Activated T-helper 1 cell treated with anti-CD3 and anti-CD28 coated beads, Interleukin-12 subunit alpha, Interleukin-12 subunit beta, Interleukin-2, Interleukin-4 antibody, amounts not matched to agents 30 ng/mL and 10 ng/mL and 1 ng/mL, durations not matched to agents 14 hours and 24 hours and 36 hours (primary cell): ENCODE data around the gene CYB5D1. TPM values are rescaled to one million over a fixed set of nuclear protein-coding genes. Genes with fewer than 3 reads are reported as not detected.

Experiments
- DNase-seq: peaks from one replicate; pipeline ENCODE4 v3.0.0; 2021; ENCODE audit warnings: low spot score
- H3K27ac Mint-ChIP-seq: one replicate; pipeline ENCODE4 v1.8.0; 2021; ENCODE audit warnings: mild to moderate bottlenecking, mixed read lengths
- H3K27me3 Mint-ChIP-seq: one replicate; pipeline ENCODE4 v1.8.0; 2022; ENCODE audit warnings: mild to moderate bottlenecking, moderate library complexity, mixed read lengths; ENCODE audit not compliant: insufficient read depth
- H3K36me3 Mint-ChIP-seq: one replicate; pipeline ENCODE4 v1.8.0; 2021; ENCODE audit warnings: low read depth, mixed read lengths
- H3K4me1 Mint-ChIP-seq: one replicate; pipeline ENCODE4 v1.8.0; 2021; ENCODE audit warnings: low read depth, mixed read lengths
- H3K4me3 Mint-ChIP-seq: one replicate; pipeline ENCODE4 v1.8.0; 2021; ENCODE audit warnings: mild to moderate bottlenecking, moderate library complexity, mixed read lengths
- H3K9me3 Mint-ChIP-seq: one replicate; pipeline ENCODE4 v1.8.0; 2021; ENCODE audit warnings: mixed read lengths
- intact Hi-C: fragments of 100-400 bp; cut with micrococcal nuclease; formaldehyde crosslinking; loops from one replicate; pipeline ENCODE4 v1.15.1; 2024
- total RNA-seq: library from RNA; stranded (reverse); gene quantifications from 2 replicates; pipeline ENCODE4 v1.2.3, GENCODE V29; 2022

CYB5D1 gene
- total RNA-seq, 1 donor from 2014 or later, result 11.8 TPM

DNA sequence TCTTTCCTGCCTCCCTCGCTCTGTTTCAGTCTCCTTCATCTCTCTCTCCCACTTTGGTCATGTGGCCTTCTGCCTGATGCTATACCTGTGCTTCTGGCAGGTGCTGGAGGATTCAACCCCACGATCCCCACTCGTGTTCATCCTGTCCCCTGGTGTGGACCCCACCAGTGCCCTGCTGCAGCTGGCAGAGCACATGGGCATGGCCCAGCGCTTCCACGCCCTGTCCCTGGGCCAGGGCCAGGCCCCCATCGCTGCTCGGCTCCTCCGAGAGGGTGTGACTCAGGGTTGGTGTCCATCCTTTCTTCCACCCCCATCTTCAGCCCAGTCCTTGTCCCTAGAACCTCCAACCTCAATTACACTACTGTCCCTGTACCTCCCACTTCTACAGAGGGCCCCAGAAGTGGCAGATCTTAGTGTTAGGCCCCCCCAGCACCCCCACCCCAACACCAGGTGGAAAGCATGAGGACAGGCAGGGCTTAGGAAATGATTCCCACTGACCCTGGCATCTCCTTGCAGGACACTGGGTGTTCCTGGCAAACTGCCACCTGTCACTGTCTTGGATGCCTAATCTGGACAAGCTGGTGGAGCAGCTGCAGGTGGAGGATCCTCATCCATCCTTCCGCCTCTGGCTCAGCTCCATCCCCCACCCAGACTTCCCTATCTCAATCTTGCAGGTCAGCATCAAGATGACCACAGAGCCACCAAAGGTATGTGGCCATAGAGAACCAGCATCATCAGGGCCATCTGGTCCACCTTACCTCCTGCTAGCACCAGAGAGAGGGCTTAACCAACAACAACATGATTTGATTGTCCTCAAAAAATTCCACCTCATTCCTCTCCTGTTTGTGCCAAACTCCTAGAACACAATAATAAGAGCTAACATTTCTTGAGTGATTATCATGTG is 33.5 kb upstream of the CYB5D1 start:
- Mint-ChIP-seq H3K36me3 (no peaks in the 10 kb centered on the region), H3K9me3 (no peaks in the 10 kb centered on the region), H3K27ac (no peak overlapping the region), H3K27me3 (peaks cover 22% of the 10 kb centered on the region), H3K4me3 (no peak overlapping the region), H3K4me1 (peaks cover 8% of the 10 kb centered on the region)
- no peak for DNase-seq
- intact Hi-C loops, result no loop called here

- H3K36me3 Mint-ChIP-seq, result no peaks in the 10 kb centered on the region
- H3K4me3 Mint-ChIP-seq, result no peak overlapping the region
- intact Hi-C loops, result no loop called here
- H3K4me1 Mint-ChIP-seq, result peaks cover 8% of the 10 kb centered on the region
- H3K27ac Mint-ChIP-seq, result no peak overlapping the region
- no peak for DNase-seq
- H3K9me3 Mint-ChIP-seq, result no peaks in the 10 kb centered on the region
- H3K27me3 Mint-ChIP-seq, result peaks cover 28% of the 10 kb centered on the region
Measured at GRCh38 chr17:7825206-7825990, 32.4 kb upstream of the CYB5D1 start.

DNA sequence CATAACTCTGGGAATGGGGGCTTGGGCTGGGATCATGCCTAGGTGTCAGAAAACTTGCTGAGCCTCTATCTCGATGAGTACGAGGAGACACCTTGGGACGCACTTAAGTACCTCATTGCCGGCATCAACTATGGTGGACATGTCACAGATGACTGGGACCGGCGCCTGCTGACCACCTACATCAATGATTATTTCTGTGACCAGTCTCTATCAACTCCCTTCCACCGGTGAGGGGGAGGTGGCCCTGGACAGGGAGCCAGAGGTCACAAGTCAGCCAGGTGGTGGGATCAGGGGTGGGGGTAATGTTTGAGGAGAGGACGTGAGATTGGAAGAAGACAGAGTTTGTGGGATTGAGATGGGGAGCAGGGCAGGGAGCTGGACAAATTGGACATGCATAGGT is 27.2 kb upstream of the CYB5D1 start:
- H3K4me3 Mint-ChIP-seq, result no peak overlapping the region
- H3K36me3 Mint-ChIP-seq, result no peaks in the 10 kb centered on the region
- DNase-seq, result no peak
- peaks cover 35% of the 10 kb centered on the region for H3K27me3 Mint-ChIP-seq
- intact Hi-C loops, result no loop called here
- H3K9me3 Mint-ChIP-seq, result no peaks in the 10 kb centered on the region
- H3K4me1 Mint-ChIP-seq, result peaks cover 8% of the 10 kb centered on the region
- no peak overlapping the region for H3K27ac Mint-ChIP-seq

DNA sequence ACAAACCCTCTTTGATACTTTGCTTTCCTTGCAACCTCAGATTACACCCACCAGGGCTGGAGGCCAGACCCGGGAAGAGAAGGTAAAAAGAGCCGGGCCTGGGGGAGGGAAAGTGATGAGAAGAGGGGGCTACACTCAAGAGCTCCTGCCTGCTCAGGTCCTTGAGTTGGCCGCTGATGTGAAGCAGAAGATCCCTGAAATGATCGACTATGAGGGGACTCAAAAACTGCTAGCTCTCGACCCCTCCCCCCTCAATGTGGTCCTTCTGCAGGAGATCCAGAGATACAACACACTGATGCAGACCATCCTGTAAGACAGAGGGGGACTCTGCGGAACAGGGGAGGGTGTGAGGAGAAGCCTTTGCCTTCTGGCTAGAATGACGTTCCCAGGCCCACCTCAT is 26.6 kb upstream of the CYB5D1 start:
- DNase-seq, result no peak
- no peak overlapping the region for H3K27ac Mint-ChIP-seq
- no peaks in the 10 kb centered on the region for H3K9me3 Mint-ChIP-seq
- peaks cover 35% of the 10 kb centered on the region for H3K27me3 Mint-ChIP-seq
- intact Hi-C loops, result no loop called here
- no peak overlapping the region for H3K4me3 Mint-ChIP-seq
- no peaks in the 10 kb centered on the region for H3K36me3 Mint-ChIP-seq
- peaks cover 10% of the 10 kb centered on the region for H3K4me1 Mint-ChIP-seq

- Mint-ChIP-seq H3K4me1 (peaks cover 22% of the 10 kb centered on the region), H3K27me3 (peaks cover 28% of the 10 kb centered on the region), H3K4me3 (no peak overlapping the region), H3K27ac (no peak overlapping the region), H3K36me3 (no peaks in the 10 kb centered on the region), H3K9me3 (no peaks in the 10 kb centered on the region)
- intact Hi-C loops, result no loop called here
- no peak for DNase-seq
Measured at GRCh38 chr17:7832431-7832830, 25.4 kb upstream of the CYB5D1 start.

- no peaks in the 10 kb centered on the region for H3K36me3 Mint-ChIP-seq
- no peaks in the 10 kb centered on the region for H3K9me3 Mint-ChIP-seq
- peak overlapping the region; percentile 75 for H3K27ac Mint-ChIP-seq
- peak overlapping the region; percentile 96 for H3K4me3 Mint-ChIP-seq
- no peak for DNase-seq
- peaks cover 27% of the 10 kb centered on the region for H3K4me1 Mint-ChIP-seq
- intact Hi-C loops, result no loop called here
- peaks cover 24% of the 10 kb centered on the region for H3K27me3 Mint-ChIP-seq
Measured at GRCh38 chr17:7833011-7833794, 24.6 kb upstream of the CYB5D1 start.

DNA sequence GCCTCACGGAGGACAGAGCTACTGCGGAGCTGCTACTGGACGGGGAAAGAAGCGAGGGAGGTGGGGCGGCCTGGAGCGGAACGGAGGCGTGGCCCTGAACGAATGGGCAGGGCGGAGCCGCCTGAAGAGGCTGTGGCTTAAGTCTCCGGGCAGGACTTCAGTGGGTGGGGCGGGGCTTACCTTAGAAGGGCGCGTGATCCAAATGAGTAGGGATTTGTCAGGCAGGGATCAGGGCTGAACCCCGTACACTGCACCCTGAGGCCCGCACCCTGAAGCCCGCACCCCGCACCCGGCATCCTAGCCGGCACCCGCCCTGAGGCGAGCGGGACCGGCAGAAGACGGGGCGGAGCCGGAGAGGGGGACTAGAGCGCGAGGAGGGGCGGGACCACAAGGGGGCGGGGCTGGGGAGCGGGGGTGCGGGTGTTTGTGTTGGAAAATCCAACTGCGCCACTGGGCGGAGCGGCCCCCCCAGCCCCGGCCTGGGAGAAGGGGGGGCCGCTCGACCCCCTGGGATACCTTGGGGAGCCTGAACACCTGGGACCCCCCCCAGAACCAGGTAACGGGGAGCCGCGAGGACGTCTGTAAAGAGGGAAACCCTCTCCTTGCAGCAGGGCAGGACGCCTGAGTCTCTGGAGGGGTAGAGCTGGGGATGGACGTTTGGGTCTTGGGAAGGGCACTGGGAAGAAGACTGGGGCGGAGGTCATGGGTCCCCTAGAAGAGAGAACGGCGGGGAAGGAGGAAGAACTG is 23.8 kb upstream of the CYB5D1 start, which contains the start of gene KDM6B:
Gene KDM6B, plus strand, starts transcription at position 423 of the 747 bp plus-strand sequence. CDS start 11,338 bp downstream, outside the sequence.
- H3K4me1 Mint-ChIP-seq, result peaks cover 34% of the 10 kb centered on the region

GRCh38 chr17:7834542-7834956 is 23.3 kb upstream of the CYB5D1 start:
- intact Hi-C loops, result loop anchor here (1.0 to 2.0 kb wide), 7 partner anchors 12 to 262 kb away; partner anchors contain the start of genes CNTROB, NAA38 and TP53
- no peaks in the 10 kb centered on the region for H3K9me3 Mint-ChIP-seq
- DNase-seq, result peak; percentile 24
- peaks cover 40% of the 10 kb centered on the region for H3K4me1 Mint-ChIP-seq
- peaks cover 19% of the 10 kb centered on the region for H3K27me3 Mint-ChIP-seq
- H3K27ac Mint-ChIP-seq, result peak overlapping the region; percentile 96
- H3K36me3 Mint-ChIP-seq, result no peaks in the 10 kb centered on the region
- H3K4me3 Mint-ChIP-seq, result peak overlapping the region; percentile 96

More for the DNA sequence above, 23.8 kb upstream of the CYB5D1 start, which contains the start of gene KDM6B:
- Mint-ChIP-seq H3K27me3 (peaks cover 24% of the 10 kb centered on the region), H3K36me3 (no peaks in the 10 kb centered on the region), H3K9me3 (no peaks in the 10 kb centered on the region), H3K4me3 (peak within 1 kb of the TSS; percentile 96), H3K27ac (peak within 1 kb of the TSS; percentile 96)
- intact Hi-C loops, result loop anchor here (1.0 to 2.0 kb wide), 7 partner anchors 12 to 261 kb away; partner anchors contain the start of genes CNTROB, NAA38 and TP53
- peak; percentile 86 for DNase-seq

- Mint-ChIP-seq H3K36me3 (no peaks in the 10 kb centered on the region), H3K4me1 (peaks cover 46% of the 10 kb centered on the region), H3K4me3 (peak overlapping the region; percentile 96), H3K27me3 (peaks cover 17% of the 10 kb centered on the region), H3K9me3 (no peaks in the 10 kb centered on the region), H3K27ac (peak overlapping the region; percentile 96)
- intact Hi-C loops, result loop anchor here (1.0 to 2.0 kb wide), 8 partner anchors 9 to 262 kb away; partner anchors contain the start of genes CNTROB, NAA38 and TP53
- peak; percentile 75 for DNase-seq
Measured at GRCh38 chr17:7834957-7835813, 22.6 kb upstream of the CYB5D1 start.

GRCh38 chr17:7835814-7836595 is 21.8 kb upstream of the CYB5D1 start:
- H3K4me3 Mint-ChIP-seq, result peak overlapping the region; percentile 85
- H3K27ac Mint-ChIP-seq, result peak overlapping the region; percentile 64
- intact Hi-C loops, result loop anchor here (1.0 to 2.0 kb wide), 3 partner anchors 8 to 263 kb away; partner anchors contain the start of gene TP53
- peaks cover 12% of the 10 kb centered on the region for H3K27me3 Mint-ChIP-seq
- peaks cover 4% of the 10 kb centered on the region for H3K36me3 Mint-ChIP-seq
- H3K9me3 Mint-ChIP-seq, result no peaks in the 10 kb centered on the region
- no peak for DNase-seq
- peaks cover 54% of the 10 kb centered on the region for H3K4me1 Mint-ChIP-seq
